Measurements from ENCODE around the gene ZC2HC1B. TPM values are rescaled to one million over a fixed set of nuclear protein-coding genes. Genes with fewer than 3 reads are reported as not detected.
"Not testable (repeated sequence)": the region's sequence is repeated elsewhere in the genome, so short reads cannot be mapped to it uniquely, and the experiment has no call there.

ZC2HC1B gene
- total and polyA plus RNA-seq, 12 donors, result 0.28 TPM; not detected in 11

GRCh38 chr6:143872201-143872600 lies 7.9 kb downstream of the ZC2HC1B start:
- Histone ChIP-seq H3K27me3 (no peaks in the 10 kb centered on the region), H3K9me3 (peaks cover 0 to 24% (median 0%) of the 10 kb centered on the region in 11 donors), H3K4me1 (peaks cover 0 to 3% (median 0%) of the 10 kb centered on the region in 9 donors), H3K4me3 (no peak overlapping the region), H3K36me3 (no peaks in the 10 kb centered on the region), H3K27ac (no peak overlapping the region)
- TF ChIP-seq CTCF (IDR thresholded peaks at IDR 0.05), result no peak
- ATAC-seq (no peak), DNase-seq (no peak)
- intact Hi-C loops (cut with DNase I), result no loop called here
- 89 to 91% methylated on average over 2 of the region's 2 CpGs for WGBS, 2 donors

GRCh38 chr6:143873600-143873999 lies 9.3 kb downstream of the ZC2HC1B start:
- H3K4me3 ChIP-seq; DNase-seq; H3K27ac ChIP-seq; H3K36me3 ChIP-seq; H3K27me3 ChIP-seq; intact Hi-C loops (cut with DNase I); H3K4me1 ChIP-seq; ATAC-seq: not testable (repeated sequence)
- 95 to 96% methylated on average over 4 of the region's 4 CpGs for WGBS, 2 donors
- H3K9me3 ChIP-seq, result peaks cover 0 to 23% (median 4%) of the 10 kb centered on the region in 11 donors

- H3K27me3 ChIP-seq; ATAC-seq; H3K36me3 ChIP-seq; H3K4me3 ChIP-seq; H3K27ac ChIP-seq; H3K4me1 ChIP-seq; DNase-seq; intact Hi-C loops (cut with DNase I): not testable (repeated sequence)
- H3K9me3 ChIP-seq, result peaks cover 0 to 32% (median 9%) of the 10 kb centered on the region in 11 donors
These were observed 10.2 kb downstream of the ZC2HC1B start for GRCh38 chr6:143874503-143874902.

- H3K27ac ChIP-seq, result no peak overlapping the region
- intact Hi-C loops (cut with DNase I), result no loop called here
- ATAC-seq, result no peak
- H3K4me3 ChIP-seq, result no peak overlapping the region
- DNase-seq, result no peak
- no peaks in the 10 kb centered on the region for H3K4me1 ChIP-seq
- no peak for TF ChIP-seq CTCF (IDR thresholded peaks at IDR 0.05)
- no peaks in the 10 kb centered on the region for H3K27me3 ChIP-seq
- WGBS, 2 donors, result 89 to 93% methylated on average over 1 of the region's 1 CpG
- no peaks in the 10 kb centered on the region for H3K36me3 ChIP-seq
- peaks cover 0 to 35% (median 9%) of the 10 kb centered on the region in 11 donors for H3K9me3 ChIP-seq
These were observed 13.5 kb downstream of the ZC2HC1B start for GRCh38 chr6:143877584-143878271.

GRCh38 chr6:143878272-143878760 lies 14.0 kb downstream of the ZC2HC1B start:
- ATAC-seq (no peak), DNase-seq (no peak)
- Histone ChIP-seq H3K4me3 (no peak overlapping the region), H3K4me1 (no peaks in the 10 kb centered on the region), H3K9me3 (peaks cover 0 to 35% (median 9%) of the 10 kb centered on the region in 11 donors), H3K36me3 (no peaks in the 10 kb centered on the region), H3K27me3 (no peaks in the 10 kb centered on the region), H3K27ac (no peak overlapping the region)
- no peak for TF ChIP-seq CTCF (IDR thresholded peaks at IDR 0.05)
- WGBS, 2 donors, result 92 to 95% methylated on average over 3 of the region's 3 CpGs
- intact Hi-C loops (cut with DNase I), result no loop called here
